ENCODE results near the gene IFRD1.

The IFRD1 gene, protein sequence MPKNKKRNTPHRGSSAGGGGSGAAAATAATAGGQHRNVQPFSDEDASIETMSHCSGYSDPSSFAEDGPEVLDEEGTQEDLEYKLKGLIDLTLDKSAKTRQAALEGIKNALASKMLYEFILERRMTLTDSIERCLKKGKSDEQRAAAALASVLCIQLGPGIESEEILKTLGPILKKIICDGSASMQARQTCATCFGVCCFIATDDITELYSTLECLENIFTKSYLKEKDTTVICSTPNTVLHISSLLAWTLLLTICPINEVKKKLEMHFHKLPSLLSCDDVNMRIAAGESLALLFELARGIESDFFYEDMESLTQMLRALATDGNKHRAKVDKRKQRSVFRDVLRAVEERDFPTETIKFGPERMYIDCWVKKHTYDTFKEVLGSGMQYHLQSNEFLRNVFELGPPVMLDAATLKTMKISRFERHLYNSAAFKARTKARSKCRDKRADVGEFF

DNA sequence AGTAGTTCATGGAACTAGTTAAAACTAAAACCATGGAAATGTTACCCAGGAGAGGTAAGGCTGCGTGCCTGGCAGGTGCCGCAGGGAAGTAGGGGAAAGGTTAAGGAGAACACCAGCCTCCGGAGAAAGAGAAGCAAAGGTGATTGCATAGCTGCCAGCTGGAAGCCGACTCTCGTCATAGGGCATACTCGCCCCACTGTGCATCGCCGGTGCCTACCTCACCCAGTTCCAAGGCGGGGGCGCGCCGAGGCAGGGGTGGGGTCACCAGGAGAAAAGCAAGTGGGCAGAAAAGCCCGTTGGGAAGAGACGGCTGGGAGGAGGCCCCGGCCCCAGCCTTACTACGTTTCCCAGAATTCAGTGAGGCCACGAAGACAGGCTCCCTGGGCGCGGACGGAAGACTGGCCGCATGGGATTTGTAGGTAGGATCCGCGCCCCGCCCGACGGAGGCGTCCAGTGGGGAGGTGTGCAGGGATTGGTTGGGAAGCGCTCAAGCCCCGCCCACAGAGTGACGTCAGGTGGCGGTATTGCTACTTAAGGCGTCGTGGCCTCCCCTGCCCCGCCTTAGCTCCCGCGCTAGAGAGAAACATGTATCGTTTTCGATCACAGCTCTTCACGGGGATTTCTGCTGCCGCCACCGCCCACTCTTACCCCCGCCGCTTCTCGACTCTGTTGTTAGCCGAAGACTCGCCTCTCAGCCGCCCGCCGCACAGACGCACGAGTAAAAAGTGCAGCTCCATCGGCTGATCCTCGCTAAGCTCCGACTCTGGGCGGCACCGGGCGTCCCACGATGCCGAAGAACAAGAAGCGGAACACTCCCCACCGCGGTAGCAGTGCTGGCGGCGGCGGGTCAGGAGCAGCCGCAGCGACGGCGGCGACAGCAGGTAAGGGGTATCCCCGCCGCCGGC is at the start of gene IFRD1:
TSS of gene IFRD1 (plus strand) at position 559 of the 905 bp plus-strand sequence. CDS start at position 788, 229 bp downstream.
- DNase-seq (ENCODE audit: insufficient read length, low spot score) = peak; percentile 66
- no peak for TF ChIP-seq CTCF (IDR thresholded peaks at IDR 0.05; ENCODE audit: insufficient read depth, missing control alignments)
- FAIRE-seq = no peak

- DNase-seq (ENCODE audit: insufficient read length, low spot score) (no peak), FAIRE-seq (no peak)
- TF ChIP-seq CTCF (IDR thresholded peaks at IDR 0.05; ENCODE audit: insufficient read depth, missing control alignments) = no peak
These were observed 45.9 kb upstream of the IFRD1 start for GRCh38 chr7:112404321-112404720.

- no peak for TF ChIP-seq CTCF (IDR thresholded peaks at IDR 0.05; ENCODE audit: insufficient read depth, missing control alignments)
- FAIRE-seq (no peak), DNase-seq (ENCODE audit: insufficient read length, low spot score) (no peak)
These were observed 45.0 kb upstream of the IFRD1 start for GRCh38 chr7:112405286-112405685.

DNA sequence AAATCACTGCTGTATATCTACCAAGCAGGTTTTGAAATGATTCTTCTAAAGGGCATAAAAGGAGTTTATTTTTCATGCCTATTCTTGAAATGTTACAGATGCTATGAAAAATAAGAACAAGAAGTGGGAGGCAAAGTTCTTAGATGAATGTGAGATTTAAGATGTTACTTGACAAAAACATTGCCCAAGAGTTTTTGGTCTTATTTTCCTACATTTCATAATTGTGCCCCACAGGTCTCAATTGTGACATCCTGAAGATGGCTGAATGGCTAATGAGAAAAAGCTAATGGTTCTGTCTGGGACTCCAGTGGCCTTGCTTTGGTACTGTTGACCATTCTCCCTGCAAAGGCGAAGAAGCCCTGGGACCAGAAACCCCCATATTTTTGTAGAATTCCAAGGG is 43.0 kb upstream of the IFRD1 start:
- peak; percentile 32 for FAIRE-seq
- no peak for TF ChIP-seq CTCF (IDR thresholded peaks at IDR 0.05; ENCODE audit: insufficient read depth, missing control alignments)

GRCh38 chr7:112410092-112410491 is 40.2 kb upstream of the IFRD1 start:
- TF ChIP-seq CTCF (IDR thresholded peaks at IDR 0.05; ENCODE audit: insufficient read depth, missing control alignments) = no peak
- FAIRE-seq (no peak), DNase-seq (ENCODE audit: insufficient read length, low spot score) (no peak)

More for the DNA sequence above, 43.0 kb upstream of the IFRD1 start:
- no peak for DNase-seq (ENCODE audit: insufficient read length, low spot score)

DNA sequence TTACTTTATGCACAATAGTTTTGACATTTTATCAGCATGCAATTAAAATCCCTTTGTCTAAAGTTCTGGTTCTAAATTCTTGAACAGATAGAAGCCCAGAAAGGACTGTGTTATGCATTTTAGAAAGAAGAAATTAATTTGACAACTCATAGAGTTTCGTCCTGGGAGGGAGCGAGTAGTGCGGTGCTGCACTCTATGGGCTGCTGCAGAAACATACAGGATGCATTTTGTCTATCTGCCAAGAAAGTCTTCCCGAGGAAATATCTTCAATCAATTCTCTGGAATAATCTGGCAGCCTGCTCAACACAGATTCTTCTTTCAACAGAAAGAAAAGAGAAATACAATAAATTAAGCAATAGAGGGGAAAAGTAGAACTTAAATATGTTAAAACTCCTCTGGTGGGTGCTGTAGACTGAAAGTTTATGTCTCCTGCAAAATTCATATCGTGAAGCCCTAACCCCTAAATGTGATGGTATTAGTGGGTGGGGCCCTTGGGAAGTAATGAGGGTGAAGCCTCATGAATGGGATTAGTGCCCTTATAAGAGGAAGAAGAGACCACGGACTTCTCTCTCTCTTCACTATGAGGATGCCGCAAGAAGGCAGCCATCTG is 39.0 kb upstream of the IFRD1 start:
- FAIRE-seq = no peak
- DNase-seq (ENCODE audit: insufficient read length, low spot score) = no peak
- TF ChIP-seq CTCF (IDR thresholded peaks at IDR 0.05; ENCODE audit: insufficient read depth, missing control alignments) = peak; percentile 76
